Loucy (cell line): ENCODE data around the gene PTPRC.

Experiments used
- H2AFZ ChIP-seq: fragments of 200-600 bp; sonication (generic); 2 replicates; pipeline ENCODE4 v1.6.0; 2016; ENCODE audit warnings: antibody characterized with exemption, mild to moderate bottlenecking, low read length, moderate library complexity
- H3F3A ChIP-seq: fragments of 200-600 bp; 2 replicates; pipeline ENCODE4 v1.6.0; 2016; ENCODE audit warnings: antibody characterized with exemption, low read depth, mild to moderate bottlenecking
- H3K27me3 ChIP-seq: fragments of 200-600 bp; sonication (generic); 2 replicates; pipeline ENCODE4 v1.6.1; 2014; ENCODE audit warnings: low read length, mild to moderate bottlenecking; ENCODE audit not compliant: insufficient read depth, poor library complexity, severe bottlenecking
- H3K36me3 ChIP-seq: fragments of 200-600 bp; sonication (generic); 2 replicates; pipeline ENCODE4 v1.6.1; 2016; ENCODE audit warnings: low read length; ENCODE audit not compliant: insufficient read depth
- H3K4me1 ChIP-seq: fragments of 200-600 bp; sonication (generic); 2 replicates; pipeline ENCODE4 v1.5.1; 2014; ENCODE audit warnings: low read length, mild to moderate bottlenecking; ENCODE audit not compliant: insufficient read depth, poor library complexity, severe bottlenecking
- H3K4me2 ChIP-seq: fragments of 200-600 bp; sonication (generic); 2 replicates; pipeline ENCODE4 v1.6.0; 2014; ENCODE audit warnings: antibody characterized with exemption, low read length, low read depth, mild to moderate bottlenecking; ENCODE audit not compliant: poor library complexity, severe bottlenecking
- H3K4me3 ChIP-seq: fragments of 200-600 bp; sonication (generic); 2 replicates; pipeline ENCODE4 v1.5.1; 2014; ENCODE audit warnings: low read length, mild to moderate bottlenecking, mixed read lengths; ENCODE audit not compliant: poor library complexity, severe bottlenecking
- H3K79me2 ChIP-seq: fragments of 200-600 bp; sonication (generic); 2 replicates; pipeline ENCODE4 v1.6.1; 2014; ENCODE audit warnings: low read length; ENCODE audit not compliant: insufficient read depth
- H3K9ac ChIP-seq: fragments of 200-600 bp; sonication (generic); 2 replicates; pipeline ENCODE4 v1.6.0; 2014; ENCODE audit warnings: mild to moderate bottlenecking, low read depth, low read length, moderate library complexity; ENCODE audit not compliant: poor library complexity, severe bottlenecking
- H3K9me2 ChIP-seq: fragments of 200-600 bp; sonication (generic); replicated peaks from 2 replicates; pipeline ENCODE4 v1.6.1; 2016; ENCODE audit warnings: low read depth, low read length, mixed read lengths
- H3K9me3 ChIP-seq: fragments of 200-600 bp; sonication (generic); 2 replicates; pipeline ENCODE4 v1.6.1; 2014; ENCODE audit warnings: mild to moderate bottlenecking, antibody characterized with exemption, low read length, low read depth; ENCODE audit not compliant: insufficient read depth
- H4K20me1 ChIP-seq: fragments of 200-600 bp; sonication (generic); 2 replicates; pipeline ENCODE4 v1.6.0; 2014; ENCODE audit warnings: antibody characterized with exemption, low read length, mild to moderate bottlenecking; ENCODE audit not compliant: insufficient read depth, poor library complexity, severe bottlenecking
- EZH2phosphoT487 ChIP-seq: fragments of 200-600 bp; IDR thresholded peaks from 2 replicates; pipeline ENCODE4 v1.6.1; 2018; ENCODE audit warnings: antibody characterized with exemption, mild to moderate bottlenecking, moderate library complexity, borderline replicate concordance
- TF ChIP-seq, protein P1 (sequence below): fragments of 200-600 bp; sonication (generic); conservative IDR thresholded peaks from 2 replicates; pipeline ENCODE4 v1.5.1; 2014; ENCODE audit warnings: mild to moderate bottlenecking, antibody characterized with exemption, low read length

Gene PTPRC

DNA sequence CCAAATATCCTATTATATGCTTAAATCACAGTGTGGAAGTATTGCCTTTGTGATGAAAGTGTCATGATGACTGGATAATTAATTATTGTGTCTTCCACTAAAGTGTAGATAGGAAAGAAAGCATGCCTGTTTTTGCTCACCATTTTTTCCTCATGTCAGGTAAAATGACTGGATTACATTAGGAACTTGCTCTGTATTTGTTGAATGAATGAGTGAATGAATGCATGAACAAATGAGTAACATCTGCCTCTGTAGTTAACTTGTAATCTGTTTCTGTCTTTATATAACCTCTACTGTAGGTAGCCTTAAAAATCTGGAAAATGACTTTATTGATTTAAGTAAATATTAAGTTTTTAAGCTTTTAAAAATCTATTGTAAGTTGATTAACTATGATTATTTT lies 2.9 kb upstream of the PTPRC start:
- Histone ChIP-seq H3K9me3 (no peaks in the 10 kb centered on the region), H3K79me2 (peaks cover 89% of the 10 kb centered on the region), H4K20me1 (no peaks in the 10 kb centered on the region), H3F3A (peaks cover 13% of the 10 kb centered on the region; the same call in 1 of the 2 replicates), H3K9ac (peak overlapping the region; percentile 97), H3K27me3 (peaks cover 4% of the 10 kb centered on the region), H3K9me2 (no peaks in the 10 kb centered on the region), H2AFZ (peak overlapping the region; percentile 47; the same call in 1 of the 2 replicates), H3K4me3 (peak overlapping the region; percentile 10), H3K4me2 (peak overlapping the region; percentile 95), H3K4me1 (peaks cover 75% of the 10 kb centered on the region), H3K36me3 (peaks cover 2% of the 10 kb centered on the region; the same call in 1 of the 2 replicates)
- TF ChIP-seq, protein P1, sequence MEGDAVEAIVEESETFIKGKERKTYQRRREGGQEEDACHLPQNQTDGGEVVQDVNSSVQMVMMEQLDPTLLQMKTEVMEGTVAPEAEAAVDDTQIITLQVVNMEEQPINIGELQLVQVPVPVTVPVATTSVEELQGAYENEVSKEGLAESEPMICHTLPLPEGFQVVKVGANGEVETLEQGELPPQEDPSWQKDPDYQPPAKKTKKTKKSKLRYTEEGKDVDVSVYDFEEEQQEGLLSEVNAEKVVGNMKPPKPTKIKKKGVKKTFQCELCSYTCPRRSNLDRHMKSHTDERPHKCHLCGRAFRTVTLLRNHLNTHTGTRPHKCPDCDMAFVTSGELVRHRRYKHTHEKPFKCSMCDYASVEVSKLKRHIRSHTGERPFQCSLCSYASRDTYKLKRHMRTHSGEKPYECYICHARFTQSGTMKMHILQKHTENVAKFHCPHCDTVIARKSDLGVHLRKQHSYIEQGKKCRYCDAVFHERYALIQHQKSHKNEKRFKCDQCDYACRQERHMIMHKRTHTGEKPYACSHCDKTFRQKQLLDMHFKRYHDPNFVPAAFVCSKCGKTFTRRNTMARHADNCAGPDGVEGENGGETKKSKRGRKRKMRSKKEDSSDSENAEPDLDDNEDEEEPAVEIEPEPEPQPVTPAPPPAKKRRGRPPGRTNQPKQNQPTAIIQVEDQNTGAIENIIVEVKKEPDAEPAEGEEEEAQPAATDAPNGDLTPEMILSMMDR = no peak
- no peak for TF ChIP-seq EZH2phosphoT487

DNA sequence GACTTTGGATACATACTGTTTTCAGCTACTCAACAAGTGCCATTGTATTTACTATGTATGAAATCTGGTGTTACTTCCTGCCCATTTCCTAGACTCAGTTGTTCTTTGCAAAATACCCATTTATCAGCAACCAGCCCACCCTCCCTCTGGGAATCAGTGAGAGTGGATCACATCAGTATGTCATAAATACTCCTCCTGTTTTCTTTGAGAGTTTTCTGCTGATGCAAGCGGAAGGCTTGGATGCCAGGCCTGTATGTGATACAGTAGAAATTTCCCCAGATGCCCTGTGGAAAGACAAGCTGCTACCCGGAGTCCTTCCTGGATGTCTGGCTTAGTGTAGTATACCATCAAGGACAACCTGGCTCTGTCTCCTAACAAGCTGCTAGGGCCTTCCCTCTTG lies 2.4 kb upstream of the PTPRC start:
- Histone ChIP-seq H3K9me3 (no peaks in the 10 kb centered on the region), H3K4me3 (peak overlapping the region; percentile 85), H3K36me3 (peaks cover 4% of the 10 kb centered on the region; the same call in 1 of the 2 replicates), H3K4me2 (peak overlapping the region; percentile 95), H3K9ac (peak overlapping the region; percentile 97), H2AFZ (peak overlapping the region; percentile 4; the same call in 1 of the 2 replicates), H3K79me2 (peaks cover 93% of the 10 kb centered on the region), H3K27me3 (peaks cover 8% of the 10 kb centered on the region), H3K9me2 (no peaks in the 10 kb centered on the region), H3F3A (peaks cover 13% of the 10 kb centered on the region; the same call in 1 of the 2 replicates), H4K20me1 (no peaks in the 10 kb centered on the region), H3K4me1 (peaks cover 71% of the 10 kb centered on the region)
- TF ChIP-seq EZH2phosphoT487 = no peak
- TF ChIP-seq, protein P1 = no peak

DNA sequence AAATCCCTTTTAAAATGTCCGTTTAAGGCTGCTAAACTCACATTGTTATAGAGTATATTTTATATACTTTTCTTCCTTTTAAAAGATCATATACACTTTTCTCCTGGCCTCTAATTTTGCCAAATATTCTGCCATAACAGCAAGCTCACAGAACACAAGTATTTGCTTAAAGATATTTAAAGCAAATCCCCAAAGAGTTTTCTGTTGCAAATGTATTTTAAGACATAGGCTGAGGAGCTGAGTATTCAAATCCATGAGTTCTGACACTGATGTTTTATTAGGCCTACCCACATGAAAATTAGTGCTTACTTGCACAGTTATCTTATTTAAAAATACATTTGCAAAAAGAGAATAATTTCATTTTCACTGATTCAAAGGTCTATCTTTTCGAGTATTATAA lies 1.7 kb upstream of the PTPRC start:
- peaks cover 13% of the 10 kb centered on the region; the same call in 1 of the 2 replicates for H3F3A ChIP-seq
- TF ChIP-seq, protein P1 = no peak
- TF ChIP-seq EZH2phosphoT487 = no peak
- H3K4me1 ChIP-seq = peaks cover 63% of the 10 kb centered on the region
- peak overlapping the region; percentile 97 for H3K9ac ChIP-seq
- H3K9me2 ChIP-seq = no peaks in the 10 kb centered on the region
- peaks cover 10% of the 10 kb centered on the region for H3K27me3 ChIP-seq
- no peaks in the 10 kb centered on the region for H3K9me3 ChIP-seq
- peak overlapping the region; percentile 7; the same call in 1 of the 2 replicates for H2AFZ ChIP-seq
- H3K4me2 ChIP-seq = peak overlapping the region; percentile 95
- peaks cover 4% of the 10 kb centered on the region; the same call in 1 of the 2 replicates for H3K36me3 ChIP-seq
- H4K20me1 ChIP-seq = no peaks in the 10 kb centered on the region
- peaks cover 100% of the 10 kb centered on the region for H3K79me2 ChIP-seq
- peak overlapping the region; percentile 85 for H3K4me3 ChIP-seq
